Inferior parietal cortex (tissue), 1 donor: ENCODE measurements around the gene FAM234A.
"Not testable (repeated sequence)": the region's sequence is repeated elsewhere in the genome, so short reads cannot be mapped to it uniquely, and the experiment has no call there.

Source experiments
- DNase-seq: peaks from one replicate; pipeline ENCODE4 v3.0.0-alpha.2; 2016; ENCODE audit errors: extremely low spot score

The FAM234A gene

GRCh38 chr16:265002-265529 lies 30.4 kb downstream of the FAM234A start:
- DNase-seq = no peak

- no peak for DNase-seq
These were observed 31.1 kb downstream of the FAM234A start for GRCh38 chr16:265711-266110.

DNA sequence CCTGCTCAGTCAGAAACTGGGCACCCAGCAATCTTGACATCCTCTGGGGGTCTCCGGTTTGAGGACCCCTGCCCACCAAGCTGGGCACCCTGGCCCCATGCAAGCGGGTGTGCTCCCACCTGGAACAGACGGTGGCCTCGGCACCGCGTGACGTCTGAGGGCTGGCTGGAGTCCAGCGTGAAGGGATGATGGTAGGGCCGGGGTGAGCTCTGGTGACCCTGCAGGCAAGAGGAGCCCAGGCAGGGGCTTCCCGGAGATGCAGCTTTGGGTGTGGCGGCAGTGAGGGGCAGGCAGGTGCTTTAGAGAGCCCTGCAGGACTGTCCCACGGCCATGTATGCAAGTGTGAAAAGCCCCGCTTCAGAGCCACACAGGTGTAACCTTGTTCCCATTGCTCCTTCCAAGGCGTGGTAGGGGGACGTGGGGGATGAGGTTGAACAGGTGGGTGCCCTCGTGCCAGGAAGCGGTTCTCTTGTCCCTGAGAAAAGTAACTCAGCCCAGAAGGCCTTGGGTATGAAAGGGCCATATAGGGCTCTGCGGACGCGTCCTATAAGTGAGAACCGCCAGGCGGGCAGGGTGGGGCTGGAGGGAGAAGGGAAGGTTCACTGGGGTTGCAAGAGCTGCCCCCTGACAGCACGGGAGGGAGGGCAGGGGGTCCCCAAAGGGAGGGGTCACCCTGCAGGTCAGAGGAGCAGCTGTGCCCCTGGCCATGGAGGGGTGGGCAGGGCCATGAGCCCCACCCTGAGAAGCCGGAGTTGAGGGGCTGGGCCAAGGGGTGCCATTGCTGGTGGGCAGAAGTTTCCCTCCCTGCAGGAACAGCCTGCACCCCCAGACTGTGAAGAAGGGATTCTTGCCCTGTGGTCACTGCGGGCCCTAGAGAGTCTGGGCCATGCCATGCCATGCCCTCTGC lies 31.9 kb downstream of the FAM234A start:
- no peak for DNase-seq

DNA sequence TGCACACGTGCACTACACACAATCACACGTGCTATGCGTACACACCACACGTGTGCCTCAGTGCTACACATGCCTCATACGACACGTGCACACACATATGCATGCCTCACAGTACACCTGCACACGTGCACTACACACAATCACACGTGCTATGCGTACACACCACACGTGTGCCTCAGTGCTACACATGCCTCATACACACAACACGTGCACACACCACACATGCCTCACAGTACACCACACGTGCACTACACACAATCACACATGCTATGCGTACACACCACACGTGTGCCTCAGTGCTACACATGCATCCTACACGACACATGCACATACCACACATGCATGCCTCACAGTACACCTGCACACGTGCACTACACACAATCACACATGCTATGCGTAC lies 32.9 kb downstream of the FAM234A start:
- not testable (repeated sequence) for DNase-seq

GRCh38 chr16:268141-269053 lies 33.8 kb downstream of the FAM234A start:
- no peak for DNase-seq

DNA sequence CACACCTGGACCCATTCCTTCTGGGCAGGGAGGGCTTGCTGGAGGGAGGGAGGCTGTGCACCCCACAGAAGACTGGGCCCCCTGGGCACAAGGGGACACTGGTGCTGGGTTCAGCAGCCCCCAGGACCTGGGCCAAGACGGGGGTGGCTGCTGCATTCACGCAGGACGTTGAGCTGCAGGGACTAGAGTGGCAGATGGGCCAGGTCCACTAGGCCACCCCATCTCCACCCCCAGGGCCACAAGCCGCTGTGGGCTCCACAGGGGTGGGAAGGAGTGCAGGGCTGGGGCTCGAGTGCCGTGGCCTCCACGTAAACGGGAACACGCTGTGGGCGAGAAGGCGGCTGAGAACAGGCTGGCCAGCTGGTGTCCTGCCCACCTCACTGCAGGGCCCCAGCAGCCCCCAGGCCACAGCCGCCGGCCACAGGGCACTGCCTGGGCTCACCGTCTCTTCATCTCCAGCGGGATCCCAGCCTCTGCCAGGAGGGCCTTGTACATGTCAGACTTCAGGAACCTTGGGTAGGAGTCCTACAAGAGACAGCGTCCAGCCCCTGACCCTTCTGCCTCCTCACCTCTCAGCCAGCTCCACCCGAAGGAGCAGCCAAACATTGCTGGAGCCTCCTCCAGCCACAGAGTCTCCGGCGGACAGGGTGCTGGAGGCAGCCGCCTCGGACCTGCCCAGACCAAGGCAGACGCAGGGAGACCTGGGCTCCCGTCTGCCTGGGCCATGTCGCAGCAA lies 34.6 kb downstream of the FAM234A start:
- no peak for DNase-seq

GRCh38 chr16:270381-271255 lies 36.0 kb downstream of the FAM234A start:
- DNase-seq = no peak

DNA sequence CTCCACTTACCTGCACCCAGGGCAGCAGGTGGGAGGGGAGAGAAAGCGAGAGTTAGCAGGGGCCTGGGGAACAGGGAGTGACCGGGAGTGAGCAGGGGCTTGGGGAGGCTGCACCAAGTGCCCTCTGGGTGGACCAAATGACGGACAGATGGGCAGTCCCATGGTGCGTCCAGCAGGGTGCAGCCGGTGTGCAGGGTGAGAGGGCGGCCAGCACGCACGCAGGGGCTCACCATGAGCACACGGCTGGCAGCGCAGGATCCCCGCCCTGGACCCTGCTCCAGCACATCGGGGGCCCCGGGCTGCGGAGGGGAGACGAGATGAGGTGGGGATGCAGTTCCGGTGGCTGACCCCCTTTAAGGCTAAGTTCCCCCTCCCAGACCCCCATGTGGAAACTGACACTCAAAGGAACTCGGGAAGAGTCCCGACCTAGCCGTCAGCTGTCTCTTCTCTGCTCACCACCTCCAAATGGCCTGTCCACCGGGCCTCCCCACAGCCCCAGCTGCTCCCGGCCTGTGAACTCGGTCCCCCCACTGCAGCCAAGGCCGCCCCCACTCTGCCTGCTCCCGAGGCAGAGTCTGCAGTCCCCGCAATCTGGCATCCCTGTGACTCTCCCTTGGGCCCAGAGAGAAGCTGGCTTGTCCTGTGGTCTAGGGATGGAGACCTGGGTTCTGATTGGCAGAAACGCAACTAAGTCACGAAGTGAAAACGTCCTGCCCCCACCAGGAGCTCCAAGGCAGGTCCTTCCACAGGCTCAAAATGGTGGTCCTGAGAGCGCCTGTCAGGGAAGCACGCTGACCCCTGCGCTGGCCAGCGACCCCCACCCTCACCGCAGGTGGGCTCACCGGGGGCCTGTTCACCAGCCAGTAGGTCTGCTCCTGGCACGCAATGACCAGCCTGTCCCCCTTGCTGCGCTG lies 38.3 kb downstream of the FAM234A start:
- DNase-seq = no peak

DNA sequence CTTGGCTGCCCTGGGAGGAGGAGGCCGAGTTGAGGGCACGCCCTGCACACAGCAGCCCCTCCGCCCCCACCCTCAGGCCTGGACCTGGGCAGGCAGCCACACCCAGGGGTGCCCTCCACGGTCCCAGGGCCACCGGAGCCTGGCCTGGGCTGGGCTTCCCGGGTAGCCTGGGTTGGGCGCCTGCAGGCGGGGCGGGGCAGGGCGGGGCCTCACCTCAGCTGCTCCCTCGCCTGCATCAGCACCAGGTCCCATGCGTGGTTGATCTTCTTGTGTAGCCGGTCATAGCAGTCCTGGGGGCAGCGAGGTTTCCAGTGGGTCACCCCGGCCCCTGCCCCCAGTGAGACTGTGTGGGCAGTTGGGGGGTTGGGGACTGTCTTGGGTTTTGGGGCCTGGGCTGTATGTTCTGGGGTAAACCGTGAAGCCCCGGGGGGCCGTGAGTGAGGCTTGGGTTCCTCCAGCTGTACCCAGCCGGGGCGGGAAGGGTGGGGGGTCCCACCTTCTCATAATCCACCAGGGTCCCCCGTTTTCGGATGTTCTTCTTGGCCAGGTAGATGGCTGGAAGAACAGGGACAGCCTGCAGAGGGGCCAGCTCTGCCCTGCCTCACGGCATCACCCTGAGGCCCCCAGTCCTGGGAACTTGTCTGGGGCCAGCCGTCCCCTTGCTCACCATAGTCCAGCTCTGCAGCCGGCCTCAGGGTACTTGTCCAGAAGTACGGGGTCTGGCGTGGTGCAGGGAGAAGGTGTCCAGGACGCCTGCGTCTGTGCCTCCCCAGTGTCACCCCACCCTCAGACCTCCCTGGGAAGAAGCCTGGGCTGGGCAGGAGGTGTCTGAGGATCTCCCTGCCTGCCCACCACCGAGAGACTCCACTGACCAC lies 39.2 kb downstream of the FAM234A start:
- no peak for DNase-seq

GRCh38 chr16:275041-275641 lies 40.5 kb downstream of the FAM234A start:
- no peak for DNase-seq

DNA sequence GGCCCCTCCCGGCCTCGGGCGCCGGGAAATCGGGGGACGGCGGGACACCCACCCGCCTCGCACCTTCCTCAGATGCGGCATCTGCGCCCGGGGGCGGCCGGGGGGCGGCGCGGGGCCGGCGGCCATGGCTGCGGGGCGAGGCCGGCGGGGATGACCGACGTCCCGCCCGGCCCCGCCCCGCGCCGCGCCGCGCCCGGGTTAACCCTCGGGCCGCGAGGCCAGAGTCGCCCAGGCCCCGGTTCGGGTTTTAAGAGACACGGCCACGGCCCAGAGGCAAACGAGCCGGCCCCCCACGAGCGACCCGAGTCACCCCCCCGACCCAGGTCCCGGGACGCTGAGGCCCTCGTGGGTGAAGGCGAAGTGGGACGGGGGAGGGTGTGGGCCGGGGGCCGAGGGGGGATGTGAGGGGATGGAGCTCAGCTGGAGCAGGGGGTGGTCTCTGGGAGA lies 41.2 kb downstream of the FAM234A start, which contains the start of gene RGS11:
Gene RGS11, minus strand, starts transcription at position 159 of the 447 bp plus-strand sequence. Its CDS starts 33 bp downstream, at position 126.
- no peak for DNase-seq

- no peak for DNase-seq
These were observed 41.9 kb downstream of the FAM234A start for GRCh38 chr16:276426-277077.

GRCh38 chr16:278863-279366 lies 44.3 kb downstream of the FAM234A start:
- no peak for DNase-seq

DNA sequence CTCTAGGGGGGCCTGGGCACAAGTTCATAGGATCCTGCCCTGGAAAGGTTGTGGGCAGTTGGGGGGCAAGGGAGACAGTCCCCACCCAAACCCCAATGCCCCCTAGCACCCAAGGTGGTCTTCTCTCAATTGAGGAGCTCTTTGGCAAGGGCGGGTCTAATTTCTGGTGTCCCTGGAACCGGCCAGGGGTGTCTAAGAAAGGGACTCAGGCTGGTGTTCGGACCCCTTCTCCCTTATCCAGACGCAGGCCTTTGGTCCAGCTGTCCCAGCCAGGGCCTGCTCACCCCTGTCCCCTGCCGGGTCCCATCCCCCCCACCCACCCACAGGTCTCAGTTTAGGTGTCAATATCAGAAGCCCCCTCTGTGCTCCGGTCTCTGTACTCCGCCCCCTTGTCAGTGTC lies 44.9 kb downstream of the FAM234A start:
- no peak for DNase-seq

DNA sequence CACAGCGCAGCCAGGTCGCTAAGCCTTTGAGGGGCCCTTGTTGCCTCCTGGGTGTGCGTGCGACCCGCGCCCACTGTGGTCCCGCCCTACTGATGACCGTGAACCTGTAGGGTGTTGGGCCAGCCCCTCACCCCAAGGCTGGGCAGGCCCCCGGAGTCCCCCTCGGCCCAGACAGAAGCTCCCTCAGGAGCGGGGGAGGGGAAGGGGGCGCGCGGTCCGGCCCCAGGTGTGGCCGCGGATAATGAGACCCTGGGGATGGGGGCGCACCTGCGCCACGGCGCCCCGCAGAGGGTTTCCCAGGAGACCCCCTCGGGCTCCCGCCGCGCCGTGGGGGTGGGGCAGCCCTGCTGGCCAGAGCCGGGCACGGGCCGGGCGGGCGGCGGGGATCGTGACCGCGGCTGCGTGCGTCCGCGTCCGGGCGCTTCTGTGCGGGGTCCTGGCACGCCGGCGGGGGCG lies 45.4 kb downstream of the FAM234A start:
- DNase-seq = no peak

DNA sequence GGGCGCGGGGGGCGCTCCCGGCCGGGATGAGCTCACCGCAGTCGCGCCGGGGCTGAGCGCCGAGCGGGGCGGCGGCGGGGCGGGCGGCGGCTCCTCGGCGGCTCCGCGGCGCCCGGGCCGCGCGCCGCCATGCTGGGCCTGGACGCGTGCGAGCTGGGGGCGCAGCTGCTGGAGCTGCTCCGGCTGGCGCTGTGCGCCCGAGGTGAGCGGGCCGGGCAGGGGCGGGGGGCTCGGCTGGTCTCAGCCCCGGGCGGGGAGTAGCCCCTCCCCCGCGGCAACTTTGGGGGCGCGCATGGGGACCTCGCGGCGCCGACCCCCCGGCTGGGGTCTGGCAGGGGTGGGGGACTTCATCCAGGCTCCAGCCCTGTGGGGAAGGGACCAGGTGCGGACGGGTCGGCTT lies 45.9 kb downstream of the FAM234A start, which contains the start of gene ARHGDIG:
Gene ARHGDIG, plus strand, starts transcription at position 40 of the 400 bp plus-strand sequence. Its CDS starts 90 bp downstream, at position 130.
- DNase-seq = no peak
